HG03097 (cell line): ENCODE results near the gene TRMT2A.

Source experiments
- ATAC-seq: cut with Tn5 transposase; IDR thresholded peaks from one replicate; pipeline ENCODE4 v1.9.1; 2021; ENCODE audit not compliant: unreplicated experiment, low FRiP score

Gene TRMT2A

DNA sequence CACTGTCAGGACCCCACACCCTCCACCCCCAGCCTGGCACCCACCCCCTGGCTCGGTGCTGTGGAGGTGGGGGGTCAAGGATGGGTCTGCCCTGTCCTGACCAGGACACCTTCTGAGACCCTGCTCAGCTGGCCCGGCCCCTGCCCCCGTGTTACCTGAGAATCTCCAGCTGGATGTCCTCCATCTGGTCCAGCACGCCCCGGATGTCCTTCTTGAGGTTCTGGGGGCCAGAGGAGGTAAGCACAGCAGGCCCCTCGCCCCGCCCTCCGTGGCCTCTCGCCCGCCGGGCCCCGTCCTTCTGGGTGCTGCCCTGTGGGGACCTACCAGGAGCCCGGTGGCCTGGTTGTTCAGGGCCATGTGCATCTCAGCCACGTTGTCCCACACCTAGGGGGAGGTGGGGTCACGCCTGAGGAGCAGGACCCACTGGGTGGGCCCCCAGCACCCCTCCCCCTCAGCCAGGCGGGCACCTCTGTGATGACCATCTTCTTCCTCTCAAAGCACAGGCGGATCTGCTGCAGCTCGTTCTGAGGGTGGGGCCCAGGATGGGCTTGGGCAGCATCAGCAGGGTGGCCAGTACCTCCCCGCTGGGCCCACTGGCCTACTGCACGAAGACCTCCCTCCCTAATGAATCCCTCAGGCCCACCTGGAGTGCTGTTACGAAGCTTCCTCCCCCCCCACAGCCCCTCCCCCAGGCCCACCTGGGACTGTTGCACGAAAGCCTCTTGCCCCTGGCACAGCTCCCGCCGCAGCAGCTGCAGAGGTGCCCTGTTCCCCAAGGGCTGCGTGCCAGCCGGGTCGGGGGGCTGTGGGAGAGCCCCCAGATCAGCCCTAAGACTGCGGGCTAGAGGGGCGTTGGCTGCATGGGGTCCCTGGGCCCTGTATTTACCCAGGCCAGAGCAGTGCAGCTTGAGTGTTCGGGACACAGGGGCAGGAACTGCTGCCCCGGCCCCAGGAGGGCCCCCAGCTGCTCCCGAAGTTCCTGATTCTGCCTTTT lies 32.5 kb upstream of the TRMT2A start:
- no peak for ATAC-seq

DNA sequence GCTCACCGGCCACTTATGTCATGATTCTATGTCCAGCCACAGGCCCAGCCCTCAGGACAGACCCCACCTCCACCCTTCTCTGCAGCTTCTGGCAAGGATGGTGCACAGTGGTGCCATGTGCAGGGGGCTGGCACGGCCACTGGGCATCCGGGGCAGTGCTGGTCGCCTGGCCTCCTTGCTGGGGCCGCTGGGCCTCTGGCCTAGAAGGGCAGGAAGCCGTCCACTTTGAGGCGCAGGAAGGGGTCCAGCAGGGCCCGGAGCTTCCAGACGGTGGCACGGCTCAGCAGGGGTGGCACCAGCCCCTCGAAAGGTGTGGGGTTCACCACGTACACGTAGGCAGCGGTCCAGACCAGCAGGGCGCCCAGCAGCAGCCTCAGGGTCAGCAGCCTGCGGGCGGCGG lies 31.4 kb upstream of the TRMT2A start:
- ATAC-seq, result no peak

DNA sequence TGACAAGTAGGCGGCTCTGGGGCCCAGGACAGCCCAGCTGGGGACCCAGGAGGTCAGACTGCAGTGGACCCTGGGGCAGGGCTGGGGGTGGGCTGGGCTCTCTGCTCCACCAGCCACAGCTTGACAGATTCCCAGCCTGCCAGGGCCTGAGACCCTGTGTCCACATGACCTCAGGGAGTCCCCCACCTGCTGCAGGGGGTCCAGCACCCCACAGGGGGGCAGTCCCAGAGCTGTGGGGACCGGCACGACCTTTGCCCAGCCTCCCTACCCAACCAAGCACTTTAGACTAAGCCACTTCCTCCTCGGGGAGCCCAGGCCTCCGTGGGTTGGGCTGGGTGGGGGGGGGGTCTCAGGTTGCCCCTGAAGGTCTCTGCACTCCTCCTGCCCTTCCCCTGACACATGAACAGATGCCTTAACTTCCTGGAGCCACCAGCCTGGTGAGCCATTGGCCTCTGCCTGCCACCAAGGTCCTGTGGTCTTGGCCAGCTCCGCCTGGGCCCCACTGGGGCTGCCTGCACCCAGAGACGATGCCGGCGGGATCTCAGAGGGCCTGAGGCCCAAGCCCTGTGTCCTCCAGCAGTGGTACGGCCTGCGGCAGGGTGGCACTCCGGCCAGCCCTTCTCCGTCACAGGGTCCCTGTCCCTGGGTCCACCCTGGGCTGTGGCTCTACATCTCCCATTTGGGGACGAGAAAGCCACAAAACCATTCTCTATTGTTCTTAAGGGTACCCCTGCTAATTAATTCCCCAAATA lies 30.4 kb upstream of the TRMT2A start:
- no peak for ATAC-seq

DNA sequence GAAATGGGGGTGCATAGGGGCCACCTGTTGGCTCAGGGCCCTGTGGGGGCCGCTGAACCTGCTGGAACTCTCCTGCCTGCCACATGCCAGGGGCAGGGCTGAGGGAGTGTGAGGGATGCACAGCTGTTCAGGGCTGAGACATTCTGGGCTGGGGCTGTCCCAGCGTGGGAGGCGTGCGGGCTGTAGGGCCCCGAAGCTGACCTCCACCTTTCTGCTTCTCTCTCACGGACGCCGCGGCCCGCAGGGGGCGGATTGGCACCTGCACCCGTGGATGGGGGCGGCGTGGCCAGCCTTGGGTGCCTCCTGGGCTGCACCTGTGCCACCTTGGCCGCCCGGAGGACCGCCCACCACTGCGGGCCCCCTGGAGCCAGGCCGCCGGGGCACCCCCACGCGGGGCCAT lies 29.8 kb upstream of the TRMT2A start:
- ATAC-seq, result no peak

DNA sequence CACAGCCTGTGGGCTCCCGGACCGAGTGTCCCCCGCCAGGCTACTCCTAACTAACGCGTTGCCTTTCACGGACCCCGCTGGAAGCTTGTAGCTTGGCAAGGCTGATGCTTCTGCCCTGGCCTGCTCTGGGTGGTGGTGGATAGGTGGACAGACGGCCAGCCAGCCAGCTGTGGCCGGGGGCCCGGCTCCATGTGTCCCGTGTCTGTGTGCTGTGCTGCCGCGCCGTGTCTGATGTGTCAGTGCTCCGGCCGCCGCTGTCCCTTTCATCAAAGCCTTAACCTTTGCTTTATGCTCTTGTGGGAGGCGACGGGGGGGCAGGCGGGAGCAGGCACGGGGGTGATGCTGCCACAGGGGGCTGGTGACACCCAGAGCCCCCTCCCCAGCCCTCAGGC lies 28.8 kb upstream of the TRMT2A start:
- no peak for ATAC-seq

DNA sequence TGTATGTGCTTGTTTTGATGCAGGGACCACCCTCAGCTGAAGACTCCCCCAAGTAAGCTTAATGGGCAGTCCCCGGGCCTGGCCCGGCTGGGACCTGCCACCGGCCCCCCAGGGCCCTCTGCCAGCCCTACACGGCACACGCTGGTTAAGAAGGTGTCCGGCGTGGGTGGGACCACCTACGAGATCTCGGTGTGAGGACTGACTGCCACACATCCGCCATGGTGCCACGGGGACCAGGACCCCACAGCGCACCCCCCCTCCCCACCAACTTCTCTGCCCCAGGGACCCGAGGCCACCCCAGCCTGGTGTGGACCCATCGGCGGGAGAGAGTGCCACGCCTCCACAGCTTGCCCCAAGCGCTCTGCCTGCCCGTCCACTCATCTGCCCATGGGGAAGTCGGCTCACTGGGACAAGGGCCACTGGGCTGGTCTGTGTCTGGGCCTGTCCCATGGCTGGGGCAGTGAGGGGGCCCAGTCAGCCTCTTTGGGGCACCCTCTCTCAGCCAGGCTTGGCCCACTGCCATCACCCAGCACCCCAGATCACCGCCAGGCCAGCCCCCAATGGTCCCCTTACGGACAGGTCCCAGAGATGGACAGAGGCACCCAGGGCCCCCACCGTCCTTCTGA lies 28.3 kb upstream of the TRMT2A start:
- no peak for ATAC-seq

DNA sequence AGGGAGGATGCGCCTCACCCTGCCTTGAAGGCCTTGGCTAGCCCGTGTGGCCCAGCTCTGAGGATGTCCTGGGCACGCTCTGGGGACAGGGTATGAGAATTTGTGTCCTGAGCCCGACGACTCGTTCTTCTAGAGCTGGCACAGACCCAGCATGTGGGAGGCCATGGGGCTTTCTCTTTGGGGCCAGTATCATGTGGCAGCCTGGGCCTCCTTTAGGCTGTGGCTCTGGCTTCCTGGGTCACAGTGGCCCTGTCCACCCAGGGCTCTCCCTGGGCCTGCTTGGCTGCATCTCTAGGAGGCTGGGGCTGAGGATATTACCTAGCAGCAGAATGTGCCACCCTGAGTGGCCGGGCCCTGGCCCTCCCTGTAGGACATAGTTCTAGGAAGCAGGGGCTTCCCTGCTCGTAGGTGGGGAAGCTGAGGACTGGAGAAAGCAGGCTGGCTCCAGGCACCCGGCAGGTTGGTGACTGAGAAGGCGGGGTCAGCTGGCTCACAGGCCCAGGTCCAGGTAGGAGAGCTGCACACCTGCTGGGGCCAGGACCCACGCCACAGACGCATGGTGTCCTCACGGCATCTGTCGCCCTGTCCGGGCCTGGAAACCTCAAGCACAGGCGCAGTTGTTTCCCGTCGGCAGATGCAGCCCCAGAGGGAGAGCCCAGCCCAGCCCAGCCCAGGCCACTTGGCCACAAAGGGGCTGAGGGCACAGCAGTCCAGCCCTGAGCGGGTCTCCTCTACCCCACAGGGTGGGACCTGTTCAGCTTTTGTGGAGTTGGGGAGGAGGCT lies 27.0 kb upstream of the TRMT2A start:
- no peak for ATAC-seq

DNA sequence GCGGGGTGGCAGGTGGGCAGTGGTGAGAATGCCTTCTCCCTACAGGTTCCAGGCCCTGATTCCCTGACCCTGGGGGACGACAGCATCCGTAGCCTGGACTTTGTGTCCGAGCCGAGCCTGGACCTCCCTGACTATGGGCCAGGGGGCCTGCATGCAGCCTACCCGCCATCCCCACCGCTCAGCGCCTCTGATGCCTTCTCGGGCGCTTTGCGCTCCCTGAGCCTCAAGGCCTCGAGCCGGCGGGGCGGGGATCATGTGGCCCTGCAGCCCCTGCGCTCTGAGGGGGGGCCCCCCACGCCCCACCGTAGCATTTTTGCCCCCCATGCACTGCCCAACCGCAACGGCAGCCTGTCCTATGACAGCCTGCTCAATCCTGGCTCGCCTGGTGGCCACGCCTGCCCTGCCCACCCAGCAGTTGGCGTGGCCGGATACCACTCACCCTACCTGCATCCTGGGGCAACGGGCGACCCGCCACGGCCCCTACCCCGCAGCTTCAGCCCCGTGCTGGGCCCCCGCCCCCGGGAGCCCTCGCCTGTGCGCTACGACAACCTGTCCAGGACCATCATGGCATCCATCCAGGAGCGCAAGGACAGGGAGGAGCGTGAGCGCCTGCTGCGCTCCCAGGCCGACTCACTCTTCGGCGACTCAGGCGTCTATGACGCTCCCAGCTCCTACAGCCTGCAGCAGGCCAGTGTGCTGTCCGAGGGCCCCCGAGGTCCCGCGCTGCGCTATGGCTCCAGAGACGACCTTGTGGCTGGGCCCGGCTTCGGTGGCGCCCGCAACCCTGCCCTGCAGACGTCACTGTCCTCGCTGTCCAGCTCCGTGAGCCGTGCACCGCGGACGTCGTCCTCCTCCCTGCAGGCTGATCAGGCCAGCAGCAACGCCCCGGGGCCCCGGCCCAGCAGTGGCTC lies 25.9 kb upstream of the TRMT2A start:
- no peak for ATAC-seq

DNA sequence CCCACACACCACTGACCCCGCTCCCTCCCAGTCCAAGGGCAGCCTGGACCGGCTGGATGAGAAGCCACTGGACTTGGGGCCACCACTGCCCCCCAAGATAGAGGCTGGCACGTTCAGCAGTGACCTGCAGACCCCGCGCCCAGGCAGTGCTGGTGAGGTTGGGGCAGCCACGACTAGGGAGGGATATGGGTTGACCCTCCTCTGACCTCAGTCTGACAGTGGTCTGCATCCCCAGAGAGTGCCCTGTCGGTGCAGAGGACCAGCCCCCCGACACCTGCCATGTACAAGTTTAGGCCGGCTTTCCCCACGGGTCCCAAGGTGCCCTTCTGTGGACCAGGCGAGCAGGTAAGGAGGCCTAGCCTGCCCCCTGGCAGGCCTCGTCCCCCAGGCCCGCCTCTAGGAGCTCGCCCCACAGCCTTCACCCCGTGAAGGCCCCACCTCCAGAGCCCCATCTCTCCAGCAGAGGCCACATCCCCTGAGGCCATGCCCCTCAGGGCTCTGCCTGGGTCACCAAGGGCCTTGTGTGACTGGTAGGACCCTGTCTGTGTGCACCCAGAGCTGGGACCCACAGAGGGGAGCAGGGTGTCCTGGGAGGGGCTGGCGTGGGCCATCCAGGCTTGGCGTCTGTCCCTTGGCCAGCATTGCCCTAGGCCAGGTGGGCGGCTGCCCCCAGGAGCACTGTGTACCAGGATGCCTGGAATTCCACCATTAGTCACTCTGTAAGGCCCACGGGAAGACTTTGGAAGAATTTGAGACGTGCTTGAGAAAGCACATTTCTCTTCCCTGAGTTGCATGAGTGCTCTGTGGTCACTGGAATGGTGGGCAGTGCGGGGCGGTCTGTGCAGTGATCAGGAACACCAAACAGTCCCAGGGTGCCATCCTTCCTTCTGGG lies 24.4 kb upstream of the TRMT2A start:
- no peak for ATAC-seq

DNA sequence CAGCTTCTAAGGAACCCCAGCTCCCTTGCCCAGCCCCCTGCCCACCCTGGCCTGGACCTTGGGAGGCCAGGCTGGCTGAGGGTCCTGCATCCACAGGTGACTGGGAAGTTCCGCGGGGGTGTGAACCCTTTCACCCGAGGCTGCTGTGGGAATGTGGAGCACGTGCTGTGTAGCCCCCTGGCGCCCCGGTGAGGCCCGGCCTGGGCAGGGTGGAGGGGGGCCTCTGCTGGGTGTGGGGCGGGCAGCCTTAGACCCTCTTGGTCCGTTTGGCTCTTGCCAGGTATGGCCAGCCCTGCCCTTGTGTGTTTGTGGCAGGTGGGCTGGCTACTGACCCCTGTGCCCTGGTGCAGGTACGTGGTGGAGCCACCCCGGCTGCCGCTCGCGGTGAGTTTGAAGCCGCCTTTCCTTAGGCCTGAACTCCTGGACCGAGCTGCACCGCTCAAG lies 23.5 kb upstream of the TRMT2A start:
- ATAC-seq, result no peak

DNA sequence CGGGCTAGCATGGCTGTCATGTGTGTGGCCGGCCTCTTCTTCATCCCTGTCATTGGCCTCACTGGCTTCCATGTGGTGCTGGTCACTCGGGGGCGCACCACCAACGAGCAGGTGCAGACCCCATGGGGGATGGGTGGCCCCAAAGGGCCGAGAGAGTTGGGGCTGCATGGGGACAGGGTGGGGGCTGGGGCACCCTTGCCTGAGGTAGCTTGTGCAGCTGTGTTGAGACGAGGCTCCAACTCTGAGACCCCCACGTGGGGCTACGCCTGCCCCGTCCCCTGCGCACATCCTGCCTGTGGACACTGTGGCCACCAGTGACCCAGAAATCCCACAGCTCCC lies 23.1 kb upstream of the TRMT2A start:
- ATAC-seq, result no peak

DNA sequence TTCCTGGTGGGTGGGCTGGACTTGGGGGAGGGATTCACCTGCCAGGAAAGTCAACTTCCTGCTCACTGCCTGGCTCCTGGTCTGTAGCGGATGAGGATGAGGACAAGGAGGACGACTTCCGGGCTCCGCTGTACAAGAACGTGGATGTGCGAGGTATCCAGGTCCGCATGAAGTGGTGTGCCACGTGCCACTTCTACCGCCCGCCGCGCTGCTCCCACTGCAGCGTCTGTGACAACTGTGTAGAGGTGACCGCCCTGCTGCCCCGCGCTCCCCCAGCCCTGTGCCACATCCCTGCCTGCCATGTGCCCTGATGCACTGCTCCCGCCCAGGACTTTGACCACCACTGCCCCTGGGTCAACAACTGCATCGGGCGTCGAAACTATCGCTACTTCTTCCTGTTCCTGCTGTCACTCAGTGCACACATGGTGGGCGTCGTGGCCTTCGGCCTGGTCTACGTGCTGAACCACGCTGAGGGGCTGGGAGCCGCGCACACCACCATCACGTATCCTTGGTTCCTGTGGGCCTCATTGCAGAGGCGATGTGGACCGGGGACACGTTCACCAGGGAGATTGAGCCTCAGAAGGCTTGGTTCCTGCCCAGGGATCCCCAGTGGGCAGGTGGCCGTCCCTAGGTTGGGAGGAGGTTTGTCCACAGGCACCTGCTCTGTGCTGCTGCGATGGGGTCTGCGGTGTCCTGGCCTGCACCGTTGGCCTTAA lies 22.5 kb upstream of the TRMT2A start:
- no peak for ATAC-seq

DNA sequence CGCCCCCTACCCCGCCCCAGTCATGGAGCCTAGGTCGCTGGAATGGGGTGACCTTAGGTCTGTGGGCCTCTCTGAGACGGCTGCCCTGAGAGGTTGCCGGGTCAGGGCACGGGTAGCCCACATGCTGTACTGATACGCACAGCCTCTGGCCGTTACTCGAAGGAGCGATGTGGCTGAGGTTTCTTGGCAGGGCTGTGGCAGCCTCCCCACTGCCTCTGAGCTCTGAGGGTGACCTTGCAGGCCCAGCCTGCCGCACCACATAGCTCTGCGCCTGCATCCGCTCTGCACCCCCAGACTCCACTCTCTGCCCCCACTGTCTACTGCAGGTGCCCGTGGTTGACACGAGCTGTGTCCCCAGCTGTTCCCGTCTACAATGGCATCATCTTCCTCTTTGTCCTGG lies 21.8 kb upstream of the TRMT2A start:
- no peak for ATAC-seq

DNA sequence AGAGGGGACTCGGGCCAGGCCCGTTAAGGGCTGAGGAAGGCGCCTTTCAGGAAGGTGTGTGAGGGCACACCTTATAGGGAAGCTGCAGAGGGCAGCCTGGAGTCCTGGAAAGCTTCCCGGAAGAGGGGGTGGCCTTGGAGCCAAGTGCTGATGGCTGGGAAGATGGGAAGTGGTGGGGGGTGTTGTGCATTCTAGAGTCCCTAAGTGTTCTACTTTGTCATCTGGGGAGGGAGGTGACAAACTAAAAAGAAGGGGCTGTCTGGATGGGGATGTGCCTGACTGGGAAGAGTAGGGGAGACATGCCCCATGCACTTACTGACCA lies 21.4 kb upstream of the TRMT2A start:
- ATAC-seq, result no peak

DNA sequence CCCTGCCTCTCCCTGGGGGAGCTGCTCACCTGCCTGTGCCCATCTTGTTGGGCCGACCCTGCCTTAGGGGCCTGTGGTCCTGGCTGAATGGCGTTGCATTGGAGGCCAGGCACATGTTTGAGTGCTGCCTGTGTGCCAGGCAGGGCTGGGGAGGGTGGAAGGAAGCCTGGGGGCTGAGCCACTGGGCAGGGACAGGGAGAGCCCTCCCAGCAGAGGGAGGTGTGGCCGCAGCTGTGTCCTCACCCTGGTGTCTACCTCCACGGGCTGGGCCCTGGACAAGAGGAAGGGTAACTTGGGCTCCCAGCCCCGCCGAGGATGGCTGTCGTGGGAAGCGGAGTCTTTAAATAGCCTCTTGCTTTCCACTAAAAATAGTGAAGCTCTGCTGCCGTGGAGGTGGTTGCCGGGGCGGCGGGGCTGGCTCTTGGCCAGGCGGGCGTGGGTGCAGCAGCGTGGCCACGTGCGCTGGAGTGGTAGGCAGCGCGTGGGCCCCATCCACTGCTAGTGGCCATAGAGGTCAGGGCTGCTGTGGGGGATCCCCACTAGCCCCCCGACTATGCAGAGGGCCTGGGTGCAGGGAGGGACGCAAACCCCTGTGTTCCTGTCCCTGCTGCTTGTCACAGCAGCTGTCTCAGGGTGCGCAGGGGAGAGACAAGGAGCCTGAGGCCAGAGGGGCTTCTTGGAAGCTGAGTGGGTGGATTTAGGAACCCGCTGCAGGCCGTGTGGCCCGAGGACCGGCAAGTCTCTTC lies 20.8 kb upstream of the TRMT2A start:
- ATAC-seq, result no peak

DNA sequence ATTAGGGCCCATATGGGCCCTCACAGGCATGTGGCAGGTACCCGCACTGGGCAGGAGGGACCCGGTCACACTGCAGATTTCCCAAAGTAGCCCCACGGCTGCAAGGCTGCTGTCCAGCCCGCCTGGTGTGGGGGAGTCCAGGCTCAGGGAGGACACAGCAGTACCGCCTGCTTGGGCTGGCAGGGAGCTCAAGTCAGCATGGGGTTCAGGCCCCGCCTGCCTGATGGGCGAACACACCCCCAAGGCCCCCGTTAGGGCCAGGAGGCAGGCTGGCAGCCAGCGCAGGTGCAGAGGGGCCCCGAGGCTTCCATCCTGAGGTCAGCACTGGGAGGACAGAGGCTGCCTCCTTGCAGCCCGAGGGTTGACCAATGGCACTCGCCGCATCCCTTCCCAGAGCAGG lies 20.1 kb upstream of the TRMT2A start:
- ATAC-seq, result no peak

DNA sequence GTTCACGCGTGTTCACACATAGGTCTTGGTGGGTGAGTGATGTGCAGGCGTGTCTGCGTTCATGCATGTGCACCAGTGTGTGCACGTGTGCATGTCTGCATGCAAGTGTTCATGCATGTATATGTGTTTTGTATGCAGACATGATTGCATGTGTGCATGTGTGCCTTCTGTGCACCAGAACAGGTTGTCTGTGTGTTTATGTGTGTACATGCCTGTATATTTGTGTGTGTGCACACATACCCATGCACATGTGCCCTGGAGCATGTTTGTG lies 19.5 kb upstream of the TRMT2A start:
- ATAC-seq, result no peak
